ENCODE data around the gene CYSLTR2. TPM values are rescaled to one million over a fixed set of nuclear protein-coding genes. Genes with fewer than 3 reads are reported as not detected.

The CYSLTR2 gene
- polyA plus RNA-seq, 1 donor from 2014 or later: 0.19 TPM

GRCh38 chr13:48631441-48631840, 22.3 kb upstream of the CYSLTR2 start:
- H3K9me3 ChIP-seq (ENCODE audit: low read length): no peaks in the 10 kb centered on the region
- no peaks in the 10 kb centered on the region for H3K36me3 ChIP-seq (ENCODE audit: insufficient read depth, low read length)
- no peaks in the 10 kb centered on the region for H3K79me2 ChIP-seq (replicated peaks; ENCODE audit: insufficient read depth, low read length)
- no peaks in the 10 kb centered on the region for H3K27me3 ChIP-seq (ENCODE audit: insufficient read depth, low read depth, low read length)
- no peaks in the 10 kb centered on the region for H4K20me1 ChIP-seq (ENCODE audit: insufficient read depth)
- H3K4me2 ChIP-seq (ENCODE audit: low read length): no peak overlapping the region
- no peak overlapping the region for H3K27ac ChIP-seq (ENCODE audit: low read length)
- no peak overlapping the region for H2AFZ ChIP-seq (ENCODE audit: low read depth, low read length)
- H3F3A ChIP-seq (ENCODE audit: insufficient read depth, low read length, poor library complexity, severe bottlenecking): no peaks in the 10 kb centered on the region
- TF ChIP-seq SMC3 (conservative IDR thresholded peaks at IDR 0.05; ENCODE audit: poor library complexity) (no peak), POLR2AphosphoS5 (IDR thresholded peaks at IDR 0.05) (no peak), RAD21 (conservative IDR thresholded peaks at IDR 0.05) (no peak), CTCF (IDR thresholded peaks at IDR 0.05; ENCODE audit: poor library complexity, severe bottlenecking) (no peak), MXI1 (conservative IDR thresholded peaks at IDR 0.05; ENCODE audit: poor library complexity, severe bottlenecking) (no peak), EP300 (conservative IDR thresholded peaks at IDR 0.05; ENCODE audit: poor library complexity, severe bottlenecking) (no peak), EZH2 (IDR thresholded peaks at IDR 0.05; ENCODE audit: borderline replicate concordance, insufficient read depth, low read length, poor library complexity, severe bottlenecking) (no peak), TAF1 (IDR thresholded peaks at IDR 0.05; ENCODE audit: low read depth) (no peak)
- TF ChIP-seq, protein P1, sequence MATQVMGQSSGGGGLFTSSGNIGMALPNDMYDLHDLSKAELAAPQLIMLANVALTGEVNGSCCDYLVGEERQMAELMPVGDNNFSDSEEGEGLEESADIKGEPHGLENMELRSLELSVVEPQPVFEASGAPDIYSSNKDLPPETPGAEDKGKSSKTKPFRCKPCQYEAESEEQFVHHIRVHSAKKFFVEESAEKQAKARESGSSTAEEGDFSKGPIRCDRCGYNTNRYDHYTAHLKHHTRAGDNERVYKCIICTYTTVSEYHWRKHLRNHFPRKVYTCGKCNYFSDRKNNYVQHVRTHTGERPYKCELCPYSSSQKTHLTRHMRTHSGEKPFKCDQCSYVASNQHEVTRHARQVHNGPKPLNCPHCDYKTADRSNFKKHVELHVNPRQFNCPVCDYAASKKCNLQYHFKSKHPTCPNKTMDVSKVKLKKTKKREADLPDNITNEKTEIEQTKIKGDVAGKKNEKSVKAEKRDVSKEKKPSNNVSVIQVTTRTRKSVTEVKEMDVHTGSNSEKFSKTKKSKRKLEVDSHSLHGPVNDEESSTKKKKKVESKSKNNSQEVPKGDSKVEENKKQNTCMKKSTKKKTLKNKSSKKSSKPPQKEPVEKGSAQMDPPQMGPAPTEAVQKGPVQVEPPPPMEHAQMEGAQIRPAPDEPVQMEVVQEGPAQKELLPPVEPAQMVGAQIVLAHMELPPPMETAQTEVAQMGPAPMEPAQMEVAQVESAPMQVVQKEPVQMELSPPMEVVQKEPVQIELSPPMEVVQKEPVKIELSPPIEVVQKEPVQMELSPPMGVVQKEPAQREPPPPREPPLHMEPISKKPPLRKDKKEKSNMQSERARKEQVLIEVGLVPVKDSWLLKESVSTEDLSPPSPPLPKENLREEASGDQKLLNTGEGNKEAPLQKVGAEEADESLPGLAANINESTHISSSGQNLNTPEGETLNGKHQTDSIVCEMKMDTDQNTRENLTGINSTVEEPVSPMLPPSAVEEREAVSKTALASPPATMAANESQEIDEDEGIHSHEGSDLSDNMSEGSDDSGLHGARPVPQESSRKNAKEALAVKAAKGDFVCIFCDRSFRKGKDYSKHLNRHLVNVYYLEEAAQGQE (IDR thresholded peaks at IDR 0.05; ENCODE audit: borderline replicate concordance): no peak
- H3K9me2 ChIP-seq (ENCODE audit: insufficient read depth, low read length): no peaks in the 10 kb centered on the region
- no peak overlapping the region for H3K4me3 ChIP-seq (ENCODE audit: low read length)
- no peak overlapping the region for H3K9ac ChIP-seq (ENCODE audit: low read length)

DNA sequence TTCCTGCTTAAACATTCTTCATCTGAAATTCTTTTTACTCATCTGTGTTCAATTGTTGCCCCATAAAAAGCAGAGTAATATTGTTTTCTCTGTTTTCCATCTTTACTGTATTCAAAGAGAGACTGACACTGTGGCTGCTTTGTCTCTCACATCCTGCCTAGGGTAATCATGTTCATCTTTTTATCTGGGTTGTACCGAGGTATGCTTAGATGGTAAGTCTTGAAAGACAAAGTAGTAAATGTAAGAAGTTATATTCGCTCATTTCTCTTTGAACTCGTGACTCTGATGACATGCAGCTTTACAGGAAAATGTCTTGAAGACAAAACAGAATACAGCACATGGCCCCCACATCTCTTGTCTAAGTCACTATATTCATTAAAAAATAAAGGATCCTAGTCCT, 20.0 kb upstream of the CYSLTR2 start:
- H3K9ac ChIP-seq (ENCODE audit: low read length): no peak overlapping the region
- no peaks in the 10 kb centered on the region for H3F3A ChIP-seq (ENCODE audit: insufficient read depth, low read length, poor library complexity, severe bottlenecking)
- no peaks in the 10 kb centered on the region for H3K9me2 ChIP-seq (ENCODE audit: insufficient read depth, low read length)
- TF ChIP-seq SMC3 (conservative IDR thresholded peaks at IDR 0.05; ENCODE audit: poor library complexity) (no peak), EP300 (conservative IDR thresholded peaks at IDR 0.05; ENCODE audit: poor library complexity, severe bottlenecking) (no peak), CTCF (IDR thresholded peaks at IDR 0.05; ENCODE audit: poor library complexity, severe bottlenecking) (no peak), MXI1 (conservative IDR thresholded peaks at IDR 0.05; ENCODE audit: poor library complexity, severe bottlenecking) (no peak)
- no peaks in the 10 kb centered on the region for H4K20me1 ChIP-seq (ENCODE audit: insufficient read depth)
- H2AFZ ChIP-seq (ENCODE audit: low read depth, low read length): no peak overlapping the region
- H3K79me2 ChIP-seq (replicated peaks; ENCODE audit: insufficient read depth, low read length): no peaks in the 10 kb centered on the region
- H3K9me3 ChIP-seq (ENCODE audit: low read length): no peaks in the 10 kb centered on the region
- H3K4me3 ChIP-seq (ENCODE audit: low read length): no peak overlapping the region
- no peak overlapping the region for H3K4me2 ChIP-seq (ENCODE audit: low read length)
- no peak overlapping the region for H3K27ac ChIP-seq (ENCODE audit: low read length)
- H3K27me3 ChIP-seq (ENCODE audit: insufficient read depth, low read depth, low read length): no peaks in the 10 kb centered on the region
- H3K36me3 ChIP-seq (ENCODE audit: insufficient read depth, low read length): no peaks in the 10 kb centered on the region

All from neural cell (in vitro differentiated cells).